K562 (cell line): ENCODE measurements around the gene SIGMAR1. TPM values are rescaled to one million over a fixed set of nuclear protein-coding genes. Genes with fewer than 3 reads are reported as not detected.

Experiments
- CEBPZ ChIP-seq: fragments of 150-350 bp; IDR thresholded peaks from 2 replicates; pipeline ENCODE4 v1.6.1; 2014; ENCODE audit warnings: low read depth, mild to moderate bottlenecking, low read length, borderline replicate concordance
- GABPB2 ChIP-seq: fragments of 250-450 bp; sonication (Bioruptor Pico); conservative IDR thresholded peaks from 2 replicates; pipeline ENCODE4 v1.5.1; 2021; ENCODE audit warnings: mild to moderate bottlenecking
- MTF1 ChIP-seq: fragments of 250-450 bp; sonication (Bioruptor Pico); IDR thresholded peaks from 2 replicates; pipeline ENCODE4 v1.9.0; 2021; ENCODE audit warnings: moderate library complexity, mild to moderate bottlenecking, inconsistent platforms, borderline replicate concordance
- NR2C2 ChIP-seq, 2 experiments: fragments of 200-800 bp in 1 of 2; sonication (Bioruptor generic) in 1 of 2; sonication (generic) in 1 of 2; formaldehyde crosslinking in 1 of 2; IDR thresholded peaks; 2 replicates each; pipeline versions ENCODE4 v1.6.1 to v1.8.0; 2016 to 2022; ENCODE audit warnings: mild to moderate bottlenecking in 1 of 2, missing compliant biosample characterization in 1 of 2, missing genetic modification characterization in 1 of 2, missing genetic modification reagents in 1 of 2
- RREB1 ChIP-seq: fragments of 250-450 bp; sonication (Bioruptor Pico); IDR thresholded peaks from 2 replicates; pipeline ENCODE4 v1.4.0; 2020
- ZBTB12 ChIP-seq: fragments of 250-450 bp; sonication (Bioruptor Pico); IDR thresholded peaks from 2 replicates; pipeline ENCODE4 v1.4.0; 2020
- ZNF146 ChIP-seq: IDR thresholded peaks from one replicate; pipeline ENCODE4 v1.6.1; 2018; ENCODE audit warnings: missing compliant biosample characterization; ENCODE audit not compliant: unreplicated experiment
- ZNF644 ChIP-seq: fragments of 200-800 bp; sonication (Bioruptor generic); IDR thresholded peaks from 2 replicates; pipeline ENCODE4 v1.6.1; 2016; ENCODE audit warnings: low read depth, missing genetic modification characterization, missing compliant biosample characterization
- ZNF696 ChIP-seq: fragments of 250-450 bp; sonication (Bioruptor Pico); conservative IDR thresholded peaks from 2 replicates; pipeline ENCODE4 v1.4.0; 2020; ENCODE audit warnings: mild to moderate bottlenecking, moderate library complexity
- polyA plus RNA-seq, 8 experiments: library from polyadenylated mRNA; depleted of rRNA in 4 of 8; stranded (reverse) in 5 of 8; unstranded in 3 of 8; fragments of >200 nt; fragmentation: Nextera tagmentation in 2 of 8; fragmentation: Illumina TruSeq in 1 of 8; extraction: Ambion mirVana in 2 of 8; extraction: Trizol in 1 of 8; gene quantifications; 2 replicates each; pipeline versions ENCODE4 v1.2.1 to v1.2.3, GENCODE V29; 2011 to 2014; ENCODE audit warnings: inconsistent platforms in 1 of 8, missing spikeins in 1 of 8
- total RNA-seq, 7 experiments: library from RNA; depleted of rRNA in 6 of 7; stranded (reverse); fragments of >200 nt in 6 of 7; fragmentation: Illumina TruSeq in 2 of 7; extraction: Trizol in 2 of 7; gene quantifications; 2 replicates each; pipeline versions ENCODE4 v1.2.1 to v1.2.3, GENCODE V29; 2011 to 2021; ENCODE audit warnings: low replicate concordance in 1 of 7

Gene SIGMAR1
- total and polyA plus RNA-seq, 9 of the 15 experiments (the other 6 are each of a cell fraction or from before 2014, with no cell fraction given), result 6.9 to 80.0 (median 35.2) TPM

- no peak for TF ChIP-seq GABPB2
- no peak for TF ChIP-seq RREB1 (CRISPR knock-in tag)
- no peak for TF ChIP-seq MTF1 (CRISPR knock-in tag)
- no peak for TF ChIP-seq ZNF696 (CRISPR knock-in tag)
- no peak for TF ChIP-seq ZBTB12 (CRISPR knock-in tag)
- TF ChIP-seq ZNF146 (CRISPR knock-in tag), result no peak
- TF ChIP-seq ZNF644 (tag), result no peak
- no peak for TF ChIP-seq NR2C2 (CRISPR knock-in tag; IDR thresholded peaks at IDR 0.05)
- no peak for TF ChIP-seq NR2C2 (tag; IDR thresholded peaks at IDR 0.05)
- TF ChIP-seq CEBPZ, result no peak
Measured at GRCh38 chr9:34658461-34658860, 20.9 kb upstream of the SIGMAR1 start (continued).
